GM04504 (cell line): Measurements from ENCODE around the gene LRRC10B.
A peak's percentile ranks its signal among the peaks of the same experiment; 100 is the strongest.

Experiments used
- DNase-seq: peaks from one replicate; pipeline ENCODE4 v3.0.0-alpha.2; 2012; ENCODE audit warnings: low read depth

Gene LRRC10B

GRCh38 chr11:61509043-61510029, 787 bp downstream of the LRRC10B start:
- DNase-seq, result peak; percentile 31

GRCh38 chr11:61510166-61510919, 1.8 kb downstream of the LRRC10B start:
- DNase-seq, result no peak

GRCh38 chr11:61510974-61511373, 2.4 kb downstream of the LRRC10B start:
- DNase-seq, result no peak

- no peak for DNase-seq
These were observed 2.8 kb downstream of the LRRC10B start for GRCh38 chr11:61511383-61511782.

GRCh38 chr11:61512435-61512834, 3.9 kb downstream of the LRRC10B start:
- DNase-seq, result no peak

- DNase-seq, result no peak
These were observed 4.7 kb downstream of the LRRC10B start for GRCh38 chr11:61513143-61513765.

- DNase-seq, result no peak
These were observed 5.7 kb downstream of the LRRC10B start for GRCh38 chr11:61514050-61514917.

- DNase-seq, result no peak
These were observed 7.1 kb downstream of the LRRC10B start for GRCh38 chr11:61515686-61516085.

- no peak for DNase-seq
These were observed 7.6 kb downstream of the LRRC10B start for GRCh38 chr11:61516191-61516590.

GRCh38 chr11:61516675-61517572, 8.4 kb downstream of the LRRC10B start:
- no peak for DNase-seq

- DNase-seq, result no peak
These were observed 9.7 kb downstream of the LRRC10B start for GRCh38 chr11:61518032-61518795.

- no peak for DNase-seq
These were observed 14.3 kb downstream of the LRRC10B start for GRCh38 chr11:61522881-61523280.

- DNase-seq, result no peak
These were observed 15.9 kb downstream of the LRRC10B start for GRCh38 chr11:61524446-61524845.

- no peak for DNase-seq
These were observed 16.5 kb downstream of the LRRC10B start for GRCh38 chr11:61524963-61525587.

GRCh38 chr11:61526229-61526628, 17.7 kb downstream of the LRRC10B start:
- no peak for DNase-seq

GRCh38 chr11:61526956-61527731, 18.6 kb downstream of the LRRC10B start:
- DNase-seq, result no peak

- DNase-seq, result no peak
These were observed 19.6 kb downstream of the LRRC10B start for GRCh38 chr11:61528114-61528513.

- DNase-seq, result no peak
These were observed 21.1 kb downstream of the LRRC10B start for GRCh38 chr11:61529537-61530225.
